CD4-positive, alpha-beta T cell treated with Interleukin-17A for 1 hour (primary cell): ENCODE results near the gene DYDC1.
"Not testable (repeated sequence)": the region's sequence is repeated elsewhere in the genome, so short reads cannot be mapped to it uniquely, and the experiment has no call there.

Experiments used
- DNase-seq: peaks from one replicate; pipeline ENCODE4 v3.0.0-alpha.2; 2020

Gene DYDC1

DNA sequence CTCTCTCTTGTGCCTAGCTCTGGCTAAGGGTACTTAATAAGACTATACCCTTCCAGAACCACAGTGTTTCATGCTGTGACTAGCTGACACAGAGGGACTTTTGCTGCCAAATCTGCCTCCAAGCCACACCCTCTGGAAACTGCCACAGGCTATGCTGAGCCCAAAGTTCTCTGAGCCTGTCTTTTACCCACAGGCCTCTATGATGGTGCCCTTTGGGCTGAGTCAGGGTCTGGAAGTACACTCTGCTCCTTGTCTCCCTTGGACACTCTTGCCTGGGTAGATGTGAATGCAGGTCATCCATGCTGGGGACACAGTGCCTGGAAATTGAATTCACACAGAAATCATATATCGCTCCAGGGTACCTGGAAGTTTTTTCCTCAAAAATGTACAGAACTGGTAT, 22.6 kb downstream of the DYDC1 start:
- no peak for DNase-seq

GRCh38 chr10:80324891-80325364, 31.6 kb downstream of the DYDC1 start:
- DNase-seq, result no peak

GRCh38 chr10:80324086-80324485, 32.5 kb downstream of the DYDC1 start:
- DNase-seq, result no peak

DNA sequence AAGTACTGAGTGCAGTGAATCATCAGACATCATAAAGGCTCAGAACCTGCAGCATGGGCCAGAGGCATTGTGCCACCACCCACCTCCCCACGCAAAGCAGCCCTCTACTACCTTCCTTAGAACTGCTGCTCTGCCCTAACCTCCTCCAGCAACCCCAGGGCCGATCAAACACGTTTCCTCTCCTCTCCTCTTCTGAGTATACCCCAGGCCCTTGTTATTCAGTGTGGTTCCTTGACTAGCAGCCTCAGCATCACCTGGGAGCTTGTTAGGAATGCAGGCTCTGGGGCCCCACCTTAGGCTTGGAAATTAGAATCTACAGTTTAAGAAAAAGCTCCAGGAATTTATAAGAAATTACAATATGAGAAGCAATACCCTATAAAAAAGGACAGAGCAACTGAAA, 33.2 kb downstream of the DYDC1 start:
- no peak for DNase-seq

- DNase-seq, result no peak
Measured at GRCh38 chr10:80322711-80323110, 33.8 kb downstream of the DYDC1 start.

- DNase-seq, result no peak
Measured at GRCh38 chr10:80322158-80322557, 34.4 kb downstream of the DYDC1 start.

GRCh38 chr10:80321183-80321582, 35.4 kb downstream of the DYDC1 start:
- DNase-seq, result no peak

- no peak for DNase-seq
Measured at GRCh38 chr10:80320377-80320776, 36.2 kb downstream of the DYDC1 start.

- DNase-seq, result no peak
Measured at GRCh38 chr10:80319725-80320290, 36.7 kb downstream of the DYDC1 start.

DNA sequence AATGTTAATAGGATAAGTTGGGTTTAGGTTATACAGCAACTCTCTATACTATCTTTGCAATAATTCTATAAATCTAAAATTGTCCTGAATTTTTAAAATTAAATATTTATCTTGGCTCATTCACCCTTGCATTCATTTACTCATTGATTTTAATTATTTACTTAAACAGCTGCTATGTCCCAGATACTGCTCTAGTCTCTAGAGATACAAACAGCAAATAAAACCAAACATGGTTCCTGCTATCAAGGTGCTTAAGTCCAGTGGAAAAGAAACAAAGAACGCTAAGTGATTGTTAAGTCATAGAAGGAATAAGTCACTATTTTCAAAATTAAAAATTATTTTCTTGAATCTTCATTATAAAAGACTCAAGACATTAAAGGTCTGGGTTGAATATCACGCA, 37.2 kb downstream of the DYDC1 start:
- no peak for DNase-seq

DNA sequence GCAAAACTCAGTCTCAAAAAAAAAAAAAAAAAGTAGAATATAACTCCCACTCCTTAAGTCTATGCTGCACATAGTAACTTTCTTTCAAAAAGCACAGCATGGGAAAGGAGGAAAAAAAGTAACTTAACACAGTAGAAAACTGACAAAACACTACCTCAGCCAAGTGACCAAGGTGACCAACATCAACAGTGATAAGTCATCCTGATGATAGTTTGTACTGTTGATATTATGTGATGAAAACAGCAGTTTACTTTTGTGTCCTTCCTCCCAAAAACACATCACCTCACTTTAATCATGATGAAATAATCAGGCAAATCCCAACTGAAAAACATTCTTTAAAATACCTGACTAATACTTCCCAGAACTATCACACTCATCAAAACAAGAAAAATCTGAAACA, 37.8 kb downstream of the DYDC1 start:
- no peak for DNase-seq

DNA sequence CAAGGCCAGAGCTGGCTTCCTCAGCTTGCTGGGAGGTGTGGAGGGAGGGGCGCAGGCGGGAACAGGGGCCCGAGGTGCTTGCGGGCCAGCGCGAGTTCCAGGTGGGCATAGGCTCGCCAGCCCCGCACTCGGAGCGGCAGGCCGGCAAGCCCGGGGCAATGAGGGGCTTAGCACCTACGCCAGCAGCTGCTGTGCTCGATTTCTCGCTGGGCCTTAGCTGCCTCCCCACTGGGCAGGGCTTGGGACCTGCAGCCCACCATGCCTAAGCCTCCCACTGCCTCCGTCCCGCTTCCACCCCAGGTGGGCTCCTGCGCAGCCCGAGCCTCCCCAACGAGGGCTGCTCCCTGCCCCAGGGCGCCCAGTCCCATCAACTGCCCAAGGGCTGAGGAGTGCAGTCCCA, 41.2 kb downstream of the DYDC1 start:
- DNase-seq, result no peak

DNA sequence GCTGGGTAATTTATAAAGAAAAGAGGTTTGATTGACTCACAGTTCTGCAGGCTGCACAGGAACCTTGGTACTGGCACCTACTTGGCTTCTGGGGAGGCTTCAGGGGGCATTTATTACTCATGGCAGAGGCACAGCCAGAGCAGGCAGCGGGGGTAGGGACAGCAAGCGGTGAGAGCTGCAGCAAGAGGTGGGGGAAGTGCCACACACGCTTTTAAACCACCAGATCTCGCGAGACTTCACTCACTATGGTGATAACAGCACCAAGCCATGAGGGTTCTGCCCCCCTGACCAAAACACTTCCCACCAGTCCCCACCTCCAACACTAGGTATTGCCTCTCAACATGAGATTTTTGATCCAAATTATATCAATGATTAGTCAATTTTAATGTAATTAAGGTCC, 43.0 kb downstream of the DYDC1 start:
- no peak for DNase-seq

- not testable (repeated sequence) for DNase-seq
Measured at GRCh38 chr10:80305989-80306388, 50.6 kb downstream of the DYDC1 start.

GRCh38 chr10:80296942-80297341, 59.6 kb downstream of the DYDC1 start:
- no peak for DNase-seq

GRCh38 chr10:80292607-80293239, 63.8 kb downstream of the DYDC1 start:
- no peak for DNase-seq

DNA sequence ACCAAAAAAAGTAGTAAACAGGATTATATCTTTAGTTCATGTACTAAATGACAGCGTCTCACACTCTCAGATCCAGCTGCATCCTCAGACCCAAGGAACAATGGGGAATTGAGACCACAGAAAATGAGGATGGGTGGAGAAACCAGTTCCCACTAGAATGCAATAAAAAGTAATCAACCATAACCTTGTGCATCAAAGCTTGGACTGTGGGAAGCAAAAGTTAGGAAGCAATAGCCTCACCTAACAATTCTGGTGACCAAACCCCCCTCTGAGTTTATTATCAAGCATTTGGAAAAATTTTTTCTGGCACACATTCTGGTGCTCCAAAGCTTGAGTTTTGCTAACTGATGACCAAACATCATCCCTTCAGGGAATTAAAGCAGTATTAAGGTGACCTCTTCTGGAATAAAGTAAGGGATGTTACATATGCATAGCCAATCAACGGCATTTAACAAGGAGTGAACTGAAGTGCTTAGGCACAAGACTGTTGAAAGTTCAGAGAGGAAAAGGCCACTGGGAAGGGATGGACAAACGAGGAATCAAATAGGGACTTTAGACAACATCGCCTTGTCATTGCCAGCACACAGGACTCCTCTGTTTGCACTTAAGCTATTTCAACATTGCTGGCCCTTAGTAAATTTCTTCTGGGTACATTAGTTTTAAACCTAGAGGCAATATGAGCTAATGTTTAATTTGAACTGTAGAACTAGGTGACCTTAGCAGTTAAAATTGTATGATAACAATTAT, 65.9 kb downstream of the DYDC1 start:
- no peak for DNase-seq

DNA sequence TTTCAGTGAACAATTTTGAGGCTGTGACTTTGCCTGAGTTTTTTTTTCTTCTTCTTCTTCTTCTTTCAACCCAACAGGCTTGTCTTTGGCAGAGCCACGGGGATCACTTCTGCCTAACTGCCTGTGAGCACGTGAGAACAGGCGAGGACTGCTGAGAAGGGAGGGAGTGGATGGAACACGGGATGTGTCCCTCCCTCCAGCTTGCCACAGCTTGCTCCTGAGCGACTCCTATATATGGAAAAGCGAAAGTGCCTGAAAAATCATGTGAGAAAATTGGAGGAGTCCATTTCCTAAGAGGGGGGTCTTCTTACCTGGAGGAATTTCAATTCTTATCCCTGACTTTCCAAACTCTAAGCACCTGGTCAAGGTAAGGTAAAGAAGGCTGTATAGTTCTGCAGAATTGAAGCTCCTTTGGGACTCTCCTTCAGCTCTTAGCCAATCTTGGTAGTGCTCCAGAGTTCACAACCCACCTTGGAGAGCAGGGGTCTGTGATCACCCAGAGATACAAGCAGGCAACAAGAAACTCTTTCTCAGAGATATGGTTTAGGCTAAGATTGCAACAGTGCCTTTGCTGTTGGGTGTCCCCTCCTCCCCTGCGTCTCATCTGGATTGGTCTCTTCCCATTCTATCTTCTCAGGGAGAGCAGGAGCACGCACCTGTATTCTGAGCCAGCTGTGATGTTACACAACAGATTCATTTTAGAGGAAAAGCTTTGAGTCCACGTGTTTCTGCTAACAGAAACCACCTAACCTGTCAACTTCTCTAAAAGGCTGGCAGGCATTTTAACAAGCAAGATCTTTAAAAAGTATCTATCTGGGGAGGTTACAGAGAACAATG, 66.9 kb downstream of the DYDC1 start, which contains the start of gene MAT1A:
MAT1A (minus strand) TSS at position 208 of the 837 bp plus-strand sequence. CDS start 235 bp downstream, outside the sequence.
- no peak for DNase-seq

- no peak for DNase-seq
Measured at GRCh38 chr10:80288849-80289248, 67.7 kb downstream of the DYDC1 start.
